Activated T-cell treated with anti-CD3 and anti-CD28 coated beads, Interleukin-2, amount 50 U/mL, for 48 hours (primary cell): ENCODE results near the gene ADGRD2.

Experiments
- DNase-seq, 2 experiments: peaks; one replicate each; pipeline ENCODE4 v3.0.0-alpha.2; 2020

ADGRD2 gene

DNA sequence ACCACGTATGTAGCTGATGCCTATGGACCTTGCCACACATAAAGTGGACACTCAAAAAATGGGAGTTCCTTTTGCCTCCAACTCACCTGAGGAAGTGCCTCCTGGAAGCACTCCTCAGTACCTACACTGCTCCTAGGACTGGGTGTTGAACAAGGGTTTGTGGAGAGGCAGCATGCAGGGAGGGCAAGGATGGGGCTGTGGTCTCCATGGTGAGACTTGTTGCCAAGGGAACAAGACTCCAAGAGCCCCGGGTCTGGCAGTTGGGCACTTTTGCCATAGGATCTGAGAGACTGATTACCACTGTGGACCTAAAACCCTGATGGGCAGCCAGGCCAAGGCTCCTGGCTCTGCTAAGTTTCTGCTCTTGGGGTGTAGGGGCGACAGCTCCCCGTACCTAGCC lies 63.9 kb downstream of the ADGRD2 start:
- DNase-seq, result no peak

- DNase-seq, result no peak
Measured at GRCh38 chr9:124514874-124515273, 64.6 kb downstream of the ADGRD2 start.

- no peak for DNase-seq
Measured at GRCh38 chr9:124517600-124517999, 67.3 kb downstream of the ADGRD2 start.

DNA sequence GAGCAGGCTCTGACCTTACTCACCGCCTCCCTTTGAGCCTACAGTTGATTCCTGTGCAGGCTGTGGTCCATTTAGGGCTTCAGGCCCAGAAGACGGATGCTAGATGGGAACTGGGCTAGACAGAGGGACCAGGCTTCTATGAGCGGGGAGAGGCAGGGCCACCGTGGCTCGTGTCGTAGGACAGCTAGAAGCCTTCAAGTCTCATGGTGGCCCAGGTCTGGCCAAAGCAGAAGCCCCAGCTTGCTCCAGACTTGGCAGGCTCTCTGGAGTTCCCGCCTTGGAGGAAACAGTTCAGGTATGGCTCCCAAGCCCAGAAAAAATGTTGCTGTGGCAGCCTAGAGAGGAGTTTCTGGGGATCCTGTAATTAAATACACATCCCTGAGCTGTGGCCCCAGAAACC lies 67.9 kb downstream of the ADGRD2 start:
- no peak for DNase-seq

- DNase-seq, result no peak
Measured at GRCh38 chr9:124520206-124520596, 70.0 kb downstream of the ADGRD2 start.

DNA sequence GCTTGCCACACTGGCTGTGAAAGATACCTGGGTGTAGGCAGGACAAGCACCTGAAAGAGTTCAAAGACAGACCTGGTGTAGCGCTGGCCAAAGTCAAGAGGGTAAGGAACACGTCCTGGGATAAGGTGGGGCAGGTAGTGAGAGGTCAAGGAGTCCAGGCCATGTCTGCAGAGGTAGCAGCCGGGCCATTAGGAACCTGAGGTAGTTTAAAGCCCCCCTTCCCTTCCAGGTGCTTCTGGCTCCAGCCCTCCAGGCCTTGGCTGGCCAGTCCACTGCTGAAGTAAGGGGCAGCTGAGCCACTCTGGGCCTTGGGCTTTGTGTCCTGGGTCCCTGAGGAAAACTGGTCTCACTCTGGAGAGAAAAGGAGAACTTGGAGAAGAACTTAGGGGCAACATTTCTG lies 70.9 kb downstream of the ADGRD2 start:
- no peak for DNase-seq

- DNase-seq, result no peak
Measured at GRCh38 chr9:124522121-124523098, 72.2 kb downstream of the ADGRD2 start.

DNA sequence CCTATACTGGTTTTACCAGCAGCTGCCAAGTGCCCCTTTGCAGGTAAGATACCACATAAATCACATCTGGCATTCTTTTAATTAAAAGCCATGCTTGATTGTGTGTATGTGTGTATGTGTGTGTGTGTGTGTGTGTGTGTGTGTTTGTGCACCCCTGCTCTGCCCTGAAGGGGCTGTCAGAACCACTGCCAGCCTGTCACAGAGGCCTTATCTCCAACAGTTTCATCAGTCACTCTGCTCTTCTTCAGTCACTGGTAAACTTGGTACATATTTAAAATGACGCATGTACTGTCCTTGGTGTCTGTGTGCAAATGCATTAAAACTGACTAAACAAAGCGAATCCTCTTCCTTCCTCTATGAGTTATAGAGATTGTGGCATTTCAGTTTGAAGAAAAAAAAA lies 75.9 kb downstream of the ADGRD2 start:
- DNase-seq, result no peak

- no peak for DNase-seq
Measured at GRCh38 chr9:124527781-124528180, 77.5 kb downstream of the ADGRD2 start.
